Chondrocyte (in vitro differentiated cells): Measurements from ENCODE around the gene TDP2. TPM values are rescaled to one million over a fixed set of nuclear protein-coding genes. Genes with fewer than 3 reads are reported as not detected.
"Not testable (repeated sequence)": the region's sequence is repeated elsewhere in the genome, so short reads cannot be mapped to it uniquely, and the experiment has no call there.

Source experiments
- DNase-seq: peaks from one replicate; pipeline ENCODE4 v3.0.0; 2021; ENCODE audit warnings: mixed read lengths, low spot score
- H3K27ac Mint-ChIP-seq: one replicate; pipeline ENCODE4 v1.8.0; 2021; ENCODE audit warnings: mild to moderate bottlenecking, moderate library complexity, mixed read lengths; ENCODE audit not compliant: unreplicated experiment
- H3K27me3 Mint-ChIP-seq: 2 replicates; pipeline ENCODE4 v1.8.0; 2021; ENCODE audit warnings: low read depth, mixed read lengths
- H3K36me3 Mint-ChIP-seq: 2 replicates; pipeline ENCODE4 v1.8.0; 2021; ENCODE audit warnings: low read depth, mixed read lengths
- H3K4me1 Mint-ChIP-seq: 2 replicates; pipeline ENCODE4 v1.8.0; 2021; ENCODE audit warnings: low read depth, mild to moderate bottlenecking, mixed read lengths
- H3K4me3 Mint-ChIP-seq: one replicate; pipeline ENCODE4 v1.8.0; 2021; ENCODE audit warnings: mild to moderate bottlenecking, moderate library complexity, mixed read lengths; ENCODE audit not compliant: unreplicated experiment
- H3K9me3 Mint-ChIP-seq: 2 replicates; pipeline ENCODE4 v1.8.0; 2021; ENCODE audit warnings: low read depth, mixed read lengths
- CTCF ChIP-seq: fragments of 200-600 bp; sonication (generic); IDR thresholded peaks from 2 replicates; pipeline ENCODE4 v1.5.0; 2021; ENCODE audit warnings: antibody characterized with exemption, mild to moderate bottlenecking, moderate library complexity
- total RNA-seq: library from RNA; stranded (reverse); gene quantifications from 3 replicates; pipeline ENCODE4 v1.2.1, GENCODE V29; 2021

TDP2 gene
- total RNA-seq, 1 donor from 2014 or later = 23.4 TPM

GRCh38 chr6:24704468-24704867, 37.8 kb upstream of the TDP2 start:
- peaks cover 7% of the 10 kb centered on the region for H3K4me1 Mint-ChIP-seq
- no peak for DNase-seq
- no peak overlapping the region for H3K4me3 Mint-ChIP-seq
- no peaks in the 10 kb centered on the region for H3K27me3 Mint-ChIP-seq
- no peaks in the 10 kb centered on the region for H3K9me3 Mint-ChIP-seq
- no peak overlapping the region for H3K27ac Mint-ChIP-seq
- TF ChIP-seq CTCF = no peak
- H3K36me3 Mint-ChIP-seq = peaks cover 38% of the 10 kb centered on the region

GRCh38 chr6:24702720-24703282, 36.1 kb upstream of the TDP2 start:
- no peak for DNase-seq
- Mint-ChIP-seq H3K36me3 (peaks cover 30% of the 10 kb centered on the region), H3K9me3 (no peaks in the 10 kb centered on the region), H3K4me1 (peaks cover 7% of the 10 kb centered on the region), H3K27me3 (no peaks in the 10 kb centered on the region), H3K27ac (peak overlapping the region; percentile 63), H3K4me3 (no peak overlapping the region)
- TF ChIP-seq CTCF = no peak

- peaks cover 5% of the 10 kb centered on the region for H3K4me1 Mint-ChIP-seq
- no peaks in the 10 kb centered on the region for H3K9me3 Mint-ChIP-seq
- no peak for DNase-seq
- peaks cover 9% of the 10 kb centered on the region for H3K36me3 Mint-ChIP-seq
- no peak overlapping the region for H3K4me3 Mint-ChIP-seq
- H3K27ac Mint-ChIP-seq = no peak overlapping the region
- H3K27me3 Mint-ChIP-seq = no peaks in the 10 kb centered on the region
- TF ChIP-seq CTCF = no peak
Observed at GRCh38 chr6:24699521-24700359, 33.0 kb upstream of the TDP2 start.

- Mint-ChIP-seq H3K27me3 (no peaks in the 10 kb centered on the region), H3K4me3 (no peak overlapping the region)
- TF ChIP-seq CTCF = no peak
Observed at GRCh38 chr6:24696097-24696496, 29.4 kb upstream of the TDP2 start.

GRCh38 chr6:24695635-24696034, 28.9 kb upstream of the TDP2 start:
- TF ChIP-seq CTCF = peak; percentile 87
- not testable (repeated sequence) for H3K4me3 Mint-ChIP-seq, H3K4me1 Mint-ChIP-seq, H3K36me3 Mint-ChIP-seq, H3K27ac Mint-ChIP-seq, H3K9me3 Mint-ChIP-seq, H3K27me3 Mint-ChIP-seq, DNase-seq

More at GRCh38 chr6:24696097-24696496, 29.4 kb upstream of the TDP2 start:
- Mint-ChIP-seq H3K27ac (no peak overlapping the region), H3K4me1 (peaks cover 5% of the 10 kb centered on the region), H3K9me3 (no peaks in the 10 kb centered on the region), H3K36me3 (peaks cover 1% of the 10 kb centered on the region)
- DNase-seq = no peak
